Tibial nerve (tissue), 3 donors: ENCODE results near the gene GRID1.

Experiments used
- CTCF ChIP-seq, 5 experiments: fragments of 200-600 bp in 3 of 5; fragments of 450-650 bp in 2 of 5; sonication (generic) in 3 of 5; IDR thresholded peaks; one replicate each; pipeline ENCODE4 v1.5.1; 2016 to 2019; ENCODE audit warnings: antibody characterized with exemption in 5 of 5, mild to moderate bottlenecking in 3 of 5, moderate library complexity in 2 of 5
- POLR2A ChIP-seq, 2 donors: fragments of 450-650 bp; IDR thresholded peaks; one replicate each; pipeline ENCODE4 v1.6.1; 2017; ENCODE audit warnings: antibody characterized with exemption in 2 of 2, mild to moderate bottlenecking in 2 of 2, moderate library complexity in 2 of 2

GRCh38 chr10:86403183-86403797 lies 36.7 kb upstream of the GRID1 start:
- TF ChIP-seq CTCF (IDR thresholded peaks at IDR 0.05) (no peak), POLR2A (IDR thresholded peaks at IDR 0.05) (no peak)
